Upper lobe of left lung (tissue), 4 donors: ENCODE data around the gene CDT1.

Experiments used
- EP300 ChIP-seq, 4 donors: sonication (generic); formaldehyde crosslinking; IDR thresholded peaks; one replicate each; pipeline ENCODE4 v1.5.1; 2017; ENCODE audit warnings: antibody characterized with exemption in 4 of 4, control low read depth in 2 of 4
- POLR2A ChIP-seq, 4 donors: fragments of 450-650 bp; IDR thresholded peaks; one replicate each; pipeline ENCODE4 v1.5.1; 2016 to 2017; ENCODE audit warnings: antibody characterized with exemption in 4 of 4, mild to moderate bottlenecking in 2 of 4
- POLR2AphosphoS5 ChIP-seq, 2 donors: sonication (generic); formaldehyde crosslinking; IDR thresholded peaks; one replicate each; pipeline ENCODE4 v1.5.1; 2017; ENCODE audit warnings: antibody characterized with exemption in 2 of 2
- TF ChIP-seq, protein P1 (sequence below), 6 experiments: fragments of 450-650 bp in 4 of 6; fragments of 200-600 bp in 2 of 6; sonication (generic) in 2 of 6; IDR thresholded peaks; one replicate each; pipeline ENCODE4 v1.5.1; 2016 to 2019; ENCODE audit warnings: antibody characterized with exemption in 6 of 6

DNA sequence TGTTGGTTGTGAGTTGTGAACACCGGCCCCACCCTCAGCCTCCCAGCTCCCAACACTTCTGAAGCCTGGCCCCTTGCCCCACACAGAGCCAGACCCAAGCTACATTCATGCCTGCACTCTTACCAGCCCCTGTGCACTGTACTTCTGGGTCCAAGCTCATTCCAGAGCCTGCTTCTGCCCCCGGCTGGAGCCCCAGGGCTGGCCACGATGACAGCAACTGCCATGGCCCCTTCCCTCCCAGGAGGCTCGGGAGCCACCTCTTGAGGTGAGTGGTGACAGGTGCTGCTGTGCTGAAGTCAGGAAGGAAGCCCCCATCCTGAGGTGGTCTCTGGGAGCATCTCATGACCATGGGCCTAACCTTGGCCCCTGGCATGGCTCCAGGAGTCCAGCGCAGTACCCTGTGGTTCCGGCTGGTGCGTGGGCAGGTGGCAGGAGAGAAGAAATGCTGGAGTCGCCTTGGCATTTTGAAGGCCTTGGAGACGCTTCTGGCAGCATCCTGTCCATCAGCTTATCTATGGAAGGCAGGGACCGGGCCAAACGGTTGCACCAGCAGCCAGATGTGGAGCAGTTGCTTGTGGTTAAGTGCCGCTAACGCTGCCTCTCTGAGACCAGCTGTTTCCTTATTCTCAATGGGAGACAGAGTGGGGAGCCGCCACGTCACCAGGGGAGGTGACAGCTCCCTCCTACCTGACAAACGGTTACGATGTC, 3.9 kb upstream of the CDT1 start:
- TF ChIP-seq, protein P1, sequence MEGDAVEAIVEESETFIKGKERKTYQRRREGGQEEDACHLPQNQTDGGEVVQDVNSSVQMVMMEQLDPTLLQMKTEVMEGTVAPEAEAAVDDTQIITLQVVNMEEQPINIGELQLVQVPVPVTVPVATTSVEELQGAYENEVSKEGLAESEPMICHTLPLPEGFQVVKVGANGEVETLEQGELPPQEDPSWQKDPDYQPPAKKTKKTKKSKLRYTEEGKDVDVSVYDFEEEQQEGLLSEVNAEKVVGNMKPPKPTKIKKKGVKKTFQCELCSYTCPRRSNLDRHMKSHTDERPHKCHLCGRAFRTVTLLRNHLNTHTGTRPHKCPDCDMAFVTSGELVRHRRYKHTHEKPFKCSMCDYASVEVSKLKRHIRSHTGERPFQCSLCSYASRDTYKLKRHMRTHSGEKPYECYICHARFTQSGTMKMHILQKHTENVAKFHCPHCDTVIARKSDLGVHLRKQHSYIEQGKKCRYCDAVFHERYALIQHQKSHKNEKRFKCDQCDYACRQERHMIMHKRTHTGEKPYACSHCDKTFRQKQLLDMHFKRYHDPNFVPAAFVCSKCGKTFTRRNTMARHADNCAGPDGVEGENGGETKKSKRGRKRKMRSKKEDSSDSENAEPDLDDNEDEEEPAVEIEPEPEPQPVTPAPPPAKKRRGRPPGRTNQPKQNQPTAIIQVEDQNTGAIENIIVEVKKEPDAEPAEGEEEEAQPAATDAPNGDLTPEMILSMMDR (IDR thresholded peaks at IDR 0.05): no peak
- TF ChIP-seq EP300 (IDR thresholded peaks at IDR 0.05) (no peak), POLR2AphosphoS5 (IDR thresholded peaks at IDR 0.05) (no peak), POLR2A (IDR thresholded peaks at IDR 0.05) (no peak)
